Measurements from ENCODE around the gene TNXB.
"Not testable (repeated sequence)": the region's sequence is repeated elsewhere in the genome, so short reads cannot be mapped to it uniquely, and the experiment has no call there.

The TNXB gene

GRCh38 chr6:32004393-32004792 lies 104.7 kb downstream of the TNXB start:
- not testable (repeated sequence) for H3K36me3 ChIP-seq (ENCODE audit: control insufficient read depth in 1 of 2, insufficient read depth in 2 of 2, low read length in 2 of 2); H3K27ac ChIP-seq (ENCODE audit: low read depth, low read length); H4K8ac ChIP-seq (ENCODE audit: low read depth, low read length); H3K4ac ChIP-seq (ENCODE audit: low read depth, low read length); H3K18ac ChIP-seq (ENCODE audit: low read length); H3K4me3 ChIP-seq (ENCODE audit: low read depth, low read length); H2BK5ac ChIP-seq (ENCODE audit: low read depth, low read length, poor library complexity); H3K27me3 ChIP-seq (ENCODE audit: insufficient read depth, low read length); H2AK5ac ChIP-seq (ENCODE audit: low read length); DNase-seq; H3K4me1 ChIP-seq (ENCODE audit: control insufficient read depth in 1 of 2, insufficient read depth in 2 of 2, low read length in 2 of 2); H3K9ac ChIP-seq (ENCODE audit: low read length); H2AFZ ChIP-seq (ENCODE audit: insufficient read depth, low read length, poor library complexity); H4K91ac ChIP-seq (ENCODE audit: low read depth, low read length); H3K23ac ChIP-seq (ENCODE audit: low read length); H2BK120ac ChIP-seq (ENCODE audit: insufficient read depth, low read length, poor library complexity); H3K79me2 ChIP-seq (ENCODE audit: control insufficient read depth, insufficient read depth, low read length, poor library complexity); H3K79me1 ChIP-seq (ENCODE audit: low read length); H3K9me3 ChIP-seq (ENCODE audit: insufficient read depth, low read depth, low read length); H3K14ac ChIP-seq (ENCODE audit: low read length); H2BK12ac ChIP-seq (ENCODE audit: low read length); H3K4me2 ChIP-seq (ENCODE audit: low read length); H4K12ac ChIP-seq (ENCODE audit: low read depth, low read length)
- no CpG with 5 or more reads among the region's 4 CpGs for WGBS (ENCODE audit: extremely low coverage, insufficient coverage, insufficient read length)

GRCh38 chr6:32003301-32003700 lies 105.8 kb downstream of the TNXB start:
- H2AFZ ChIP-seq (ENCODE audit: insufficient read depth, low read length, poor library complexity); H3K9me3 ChIP-seq (ENCODE audit: insufficient read depth, low read depth, low read length); H4K8ac ChIP-seq (ENCODE audit: low read depth, low read length); H3K36me3 ChIP-seq (ENCODE audit: control insufficient read depth in 1 of 2, insufficient read depth in 2 of 2, low read length in 2 of 2); H4K12ac ChIP-seq (ENCODE audit: low read depth, low read length); DNase-seq; H2BK12ac ChIP-seq (ENCODE audit: low read length); H3K18ac ChIP-seq (ENCODE audit: low read length); H3K4me2 ChIP-seq (ENCODE audit: low read length); H3K4me3 ChIP-seq (ENCODE audit: low read depth, low read length); H3K9ac ChIP-seq (ENCODE audit: low read length); H3K27ac ChIP-seq (ENCODE audit: low read depth, low read length); H3K79me1 ChIP-seq (ENCODE audit: low read length); H3K27me3 ChIP-seq (ENCODE audit: insufficient read depth, low read length); H2BK5ac ChIP-seq (ENCODE audit: low read depth, low read length, poor library complexity); H3K23ac ChIP-seq (ENCODE audit: low read length); H3K4ac ChIP-seq (ENCODE audit: low read depth, low read length); H3K14ac ChIP-seq (ENCODE audit: low read length); H3K79me2 ChIP-seq (ENCODE audit: control insufficient read depth, insufficient read depth, low read length, poor library complexity); H2BK120ac ChIP-seq (ENCODE audit: insufficient read depth, low read length, poor library complexity); H4K91ac ChIP-seq (ENCODE audit: low read depth, low read length); H3K4me1 ChIP-seq (ENCODE audit: control insufficient read depth in 1 of 2, insufficient read depth in 2 of 2, low read length in 2 of 2); H2AK5ac ChIP-seq (ENCODE audit: low read length): not testable (repeated sequence)
- WGBS (ENCODE audit: extremely low coverage, insufficient coverage, insufficient read length), result no CpG with 5 or more reads among the region's 7 CpGs

GRCh38 chr6:32002546-32003268 lies 106.4 kb downstream of the TNXB start:
- H4K8ac ChIP-seq (ENCODE audit: low read depth, low read length); H3K4ac ChIP-seq (ENCODE audit: low read depth, low read length); H3K18ac ChIP-seq (ENCODE audit: low read length); H3K27ac ChIP-seq (ENCODE audit: low read depth, low read length); H3K27me3 ChIP-seq (ENCODE audit: insufficient read depth, low read length); H2AK5ac ChIP-seq (ENCODE audit: low read length); H2BK5ac ChIP-seq (ENCODE audit: low read depth, low read length, poor library complexity); H3K79me1 ChIP-seq (ENCODE audit: low read length); H2AFZ ChIP-seq (ENCODE audit: insufficient read depth, low read length, poor library complexity); H3K9ac ChIP-seq (ENCODE audit: low read length); H3K79me2 ChIP-seq (ENCODE audit: control insufficient read depth, insufficient read depth, low read length, poor library complexity); H3K14ac ChIP-seq (ENCODE audit: low read length); H3K4me2 ChIP-seq (ENCODE audit: low read length); H3K4me1 ChIP-seq (ENCODE audit: control insufficient read depth in 1 of 2, insufficient read depth in 2 of 2, low read length in 2 of 2); H4K12ac ChIP-seq (ENCODE audit: low read depth, low read length); H4K91ac ChIP-seq (ENCODE audit: low read depth, low read length); H3K9me3 ChIP-seq (ENCODE audit: insufficient read depth, low read depth, low read length); H2BK120ac ChIP-seq (ENCODE audit: insufficient read depth, low read length, poor library complexity); H3K36me3 ChIP-seq (ENCODE audit: control insufficient read depth in 1 of 2, insufficient read depth in 2 of 2, low read length in 2 of 2); DNase-seq; H2BK12ac ChIP-seq (ENCODE audit: low read length); H3K4me3 ChIP-seq (ENCODE audit: low read depth, low read length); H3K23ac ChIP-seq (ENCODE audit: low read length): not testable (repeated sequence)
- WGBS (ENCODE audit: extremely low coverage, insufficient coverage, insufficient read length), result no CpG with 5 or more reads among the region's 15 CpGs

GRCh38 chr6:31996385-31996784 lies 112.8 kb downstream of the TNXB start:
- H3K4ac ChIP-seq (ENCODE audit: low read depth, low read length); H2BK120ac ChIP-seq (ENCODE audit: insufficient read depth, low read length, poor library complexity); H3K18ac ChIP-seq (ENCODE audit: low read length): not testable (repeated sequence)

More at GRCh38 chr6:31996385-31996784, 112.8 kb downstream of the TNXB start:
- H3K79me1 ChIP-seq (ENCODE audit: low read length); H4K12ac ChIP-seq (ENCODE audit: low read depth, low read length); H3K79me2 ChIP-seq (ENCODE audit: control insufficient read depth, insufficient read depth, low read length, poor library complexity); H3K27me3 ChIP-seq (ENCODE audit: insufficient read depth, low read length); H3K4me2 ChIP-seq (ENCODE audit: low read length); H3K27ac ChIP-seq (ENCODE audit: low read depth, low read length); H3K23ac ChIP-seq (ENCODE audit: low read length); H4K91ac ChIP-seq (ENCODE audit: low read depth, low read length); H3K9me3 ChIP-seq (ENCODE audit: insufficient read depth, low read depth, low read length); H3K9ac ChIP-seq (ENCODE audit: low read length); H3K4me3 ChIP-seq (ENCODE audit: low read depth, low read length); H2AK5ac ChIP-seq (ENCODE audit: low read length); H3K14ac ChIP-seq (ENCODE audit: low read length); H2BK12ac ChIP-seq (ENCODE audit: low read length); DNase-seq; H2AFZ ChIP-seq (ENCODE audit: insufficient read depth, low read length, poor library complexity); H3K4me1 ChIP-seq (ENCODE audit: control insufficient read depth in 1 of 2, insufficient read depth in 2 of 2, low read length in 2 of 2); H4K8ac ChIP-seq (ENCODE audit: low read depth, low read length); H3K36me3 ChIP-seq (ENCODE audit: control insufficient read depth in 1 of 2, insufficient read depth in 2 of 2, low read length in 2 of 2); H2BK5ac ChIP-seq (ENCODE audit: low read depth, low read length, poor library complexity): not testable (repeated sequence)
- no CpG with 5 or more reads among the region's 6 CpGs for WGBS (ENCODE audit: extremely low coverage, insufficient coverage, insufficient read length)
